A549 treated with AZD2906 at 1 μM for 4 hours (cell line): ENCODE measurements around the gene GAPDH. TPM values are rescaled to one million over a fixed set of nuclear protein-coding genes. Genes with fewer than 3 reads are reported as not detected.

Source experiments
- total RNA-seq: library from RNA; stranded (reverse); fragments of 200-300 nt; extraction: Qiagen RNA extraction; gene quantifications from 5 replicates; pipeline ENCODE4 v1.2.3, GENCODE V29; 2022

The GAPDH gene
- total RNA-seq = 6,774 to 9,343 TPM (median 8,942 TPM) in 5 replicates

DNA sequence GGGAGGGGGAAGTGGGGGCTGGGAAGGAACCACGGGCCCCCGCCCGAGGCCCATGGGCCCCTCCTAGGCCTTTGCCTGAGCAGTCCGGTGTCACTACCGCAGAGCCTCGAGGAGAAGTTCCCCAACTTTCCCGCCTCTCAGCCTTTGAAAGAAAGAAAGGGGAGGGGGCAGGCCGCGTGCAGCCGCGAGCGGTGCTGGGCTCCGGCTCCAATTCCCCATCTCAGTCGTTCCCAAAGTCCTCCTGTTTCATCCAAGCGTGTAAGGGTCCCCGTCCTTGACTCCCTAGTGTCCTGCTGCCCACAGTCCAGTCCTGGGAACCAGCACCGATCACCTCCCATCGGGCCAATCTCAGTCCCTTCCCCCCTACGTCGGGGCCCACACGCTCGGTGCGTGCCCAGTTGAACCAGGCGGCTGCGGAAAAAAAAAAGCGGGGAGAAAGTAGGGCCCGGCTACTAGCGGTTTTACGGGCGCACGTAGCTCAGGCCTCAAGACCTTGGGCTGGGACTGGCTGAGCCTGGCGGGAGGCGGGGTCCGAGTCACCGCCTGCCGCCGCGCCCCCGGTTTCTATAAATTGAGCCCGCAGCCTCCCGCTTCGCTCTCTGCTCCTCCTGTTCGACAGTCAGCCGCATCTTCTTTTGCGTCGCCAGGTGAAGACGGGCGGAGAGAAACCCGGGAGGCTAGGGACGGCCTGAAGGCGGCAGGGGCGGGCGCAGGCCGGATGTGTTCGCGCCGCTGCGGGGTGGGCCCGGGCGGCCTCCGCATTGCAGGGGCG lies at the start of gene GAPDH:
TSS of gene GAPDH (plus strand) at position 595 of the 772 bp plus-strand sequence. CDS start 316 bp downstream, outside the sequence.

DNA sequence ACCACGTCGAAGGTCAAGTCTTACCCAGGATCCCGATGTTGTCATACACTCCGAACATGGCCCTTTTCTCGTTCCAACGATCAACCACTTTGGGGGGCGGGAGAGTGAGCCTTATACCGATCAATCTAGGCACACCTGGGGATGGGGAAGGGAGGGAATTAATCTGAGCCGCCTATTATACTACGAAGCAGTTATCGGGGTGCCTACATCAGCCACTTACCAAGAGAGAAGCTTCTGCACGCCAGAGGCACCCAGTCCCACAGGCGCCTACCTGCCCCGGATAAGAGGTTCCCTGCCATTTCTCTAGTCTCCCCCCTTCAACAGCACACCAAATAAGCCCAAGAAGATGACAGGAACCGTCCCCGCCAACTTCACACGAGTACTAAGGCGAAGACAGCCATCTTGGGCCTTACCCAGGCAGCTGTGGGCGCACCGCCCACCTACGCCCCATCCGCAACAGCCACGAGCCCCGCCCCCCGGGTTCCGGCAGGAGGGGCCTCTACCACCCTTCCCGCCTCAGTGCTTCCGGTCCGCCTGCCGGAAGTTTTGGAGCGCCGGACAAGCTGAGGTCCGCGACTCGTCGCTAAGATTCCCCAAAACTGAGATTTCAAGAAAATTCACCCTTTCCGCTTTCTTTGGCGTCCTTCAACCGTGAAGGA lies 41.4 kb upstream of the GAPDH start, which contains the start of gene MRPL51:
TSS of gene MRPL51 (minus strand) at position 425 of the 659 bp plus-strand sequence. CDS start at position 299, 126 bp downstream.

DNA sequence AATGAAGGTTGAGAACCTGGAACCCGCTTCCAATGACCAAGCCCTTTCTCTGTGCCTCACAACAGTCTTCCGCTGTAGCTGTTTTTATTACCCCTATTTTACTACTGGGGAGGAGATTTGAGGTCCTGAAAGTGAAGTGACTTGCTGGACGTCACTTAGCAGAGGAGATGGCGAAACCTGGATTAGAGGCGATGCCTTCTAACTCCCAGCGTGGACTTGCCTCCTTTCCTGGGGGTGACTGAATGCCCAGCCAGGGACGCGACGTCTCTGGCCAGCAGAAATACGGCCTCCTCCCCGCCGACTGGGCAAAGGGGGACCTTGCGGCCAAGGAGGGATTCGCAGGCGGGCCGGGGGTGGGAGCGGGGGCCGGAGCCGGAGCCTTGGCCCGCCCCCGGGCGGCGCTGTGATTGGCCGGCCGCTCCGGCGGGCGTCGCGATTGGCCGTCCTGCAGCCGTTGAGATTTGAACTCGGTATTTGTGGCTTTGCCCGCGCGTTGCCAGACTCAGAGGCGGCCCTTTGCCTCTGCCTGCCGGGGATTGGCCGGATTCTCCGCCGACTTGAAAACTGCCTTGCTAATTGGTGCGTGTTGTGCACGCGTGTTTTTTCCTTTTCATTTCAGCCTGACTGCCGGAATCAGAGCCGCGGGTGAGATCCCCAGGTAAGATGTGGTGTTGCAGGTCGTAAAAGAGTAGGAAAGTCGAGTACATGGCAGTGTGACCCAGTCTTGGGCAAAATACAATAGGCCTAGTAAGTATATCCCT lies 40.6 kb upstream of the GAPDH start, which contains the start of gene NCAPD2:
TSS of gene NCAPD2 (plus strand) at position 606 of the 761 bp plus-strand sequence. CDS start 997 bp downstream, outside the sequence.

Other genes starting within 250 kb of the GAPDH start
- 0.23 to 0.37 TPM (median 0.28 TPM) in 5 replicates for gene PLEKHG6, start 223.8 kb upstream of the GAPDH start, total RNA-seq
- 401 to 704 TPM (median 482 TPM) in 5 replicates for gene TNFRSF1A, start 192.4 kb upstream of the GAPDH start, total RNA-seq
- gene SCNN1A, start 159.0 kb upstream of the GAPDH start, total RNA-seq = 23.1 to 30.7 TPM (median 28.9 TPM) in 5 replicates
- 210 to 256 TPM (median 253 TPM) in 5 replicates for gene LTBR, start 150.4 kb upstream of the GAPDH start, total RNA-seq
- gene CD27, start 89.6 kb upstream of the GAPDH start, total RNA-seq = not detected in 5 replicates
- 3.0 to 3.9 TPM (median 3.5 TPM) in 5 replicates for gene TAPBPL, start 82.5 kb upstream of the GAPDH start, total RNA-seq
- 8.9 to 13.2 TPM (median 10.2 TPM) in 5 replicates for gene VAMP1, start 63.8 kb upstream of the GAPDH start, total RNA-seq
- 268 to 320 TPM (median 299 TPM) in 5 replicates for gene MRPL51, start 41.3 kb upstream of the GAPDH start, total RNA-seq
- 51.0 to 69.8 TPM (median 57.7 TPM) in 5 replicates for gene NCAPD2, start 40.4 kb upstream of the GAPDH start, total RNA-seq
- gene IFFO1, start 21.5 kb downstream of the GAPDH start, total RNA-seq = 1.5 to 2.3 TPM (median 1.6 TPM) in 5 replicates
- gene NOP2, start 33.8 kb downstream of the GAPDH start, total RNA-seq = 86.7 to 99.6 TPM (median 96.7 TPM) in 5 replicates
- gene CHD4, start 72.9 kb downstream of the GAPDH start, total RNA-seq = 52.7 to 76.9 TPM (median 54.3 TPM) in 5 replicates
- gene LPAR5, start 101.4 kb downstream of the GAPDH start, total RNA-seq = 0.53 to 0.92 TPM (median 0.65 TPM) in 5 replicates
- gene ACRBP, start 112.9 kb downstream of the GAPDH start, total RNA-seq = 0.13 to 0.28 TPM (median 0.17 TPM) in 3 of 5 replicates, not detected in the others
- 12.0 to 17.7 TPM (median 14.7 TPM) in 5 replicates for gene ING4, start 128.6 kb downstream of the GAPDH start, total RNA-seq
- gene ZNF384, start 154.9 kb downstream of the GAPDH start, total RNA-seq = 50.4 to 60.8 TPM (median 56.9 TPM) in 5 replicates
- gene PIANP, start 166.3 kb downstream of the GAPDH start, total RNA-seq = 0.75 to 1.00 TPM (median 0.92 TPM) in 5 replicates
- 50.2 to 55.9 TPM (median 55.2 TPM) in 5 replicates for gene COPS7A, start 189.5 kb downstream of the GAPDH start, total RNA-seq
- 268 to 304 TPM (median 292 TPM) in 5 replicates for gene MLF2, start 218.6 kb downstream of the GAPDH start, total RNA-seq
- 589 to 916 TPM (median 868 TPM) in 5 replicates for gene PTMS, start 231.8 kb downstream of the GAPDH start, total RNA-seq
- gene LAG3, start 238.0 kb downstream of the GAPDH start, total RNA-seq = 0.83 to 1.6 TPM (median 1.4 TPM) in 5 replicates